ENCODE results near the gene PSAT1. TPM values are rescaled to one million over a fixed set of nuclear protein-coding genes. Genes with fewer than 3 reads are reported as not detected.
"Not testable (repeated sequence)": the region's sequence is repeated elsewhere in the genome, so short reads cannot be mapped to it uniquely, and the experiment has no call there.

The PSAT1 gene
- total and polyA plus RNA-seq, 2 of the 8 experiments (the other 6 are each of a cell fraction or from before 2014, with no cell fraction given): 204 to 341 TPM

GRCh38 chr9:78280982-78281668 is 15.8 kb upstream of the PSAT1 start (continued):
- TF ChIP-seq CHD2 (IDR thresholded peaks at IDR 0.05; ENCODE audit: low read length): no peak
- no peak for TF ChIP-seq TEAD4 (IDR thresholded peaks at IDR 0.05; ENCODE audit: low read depth, low read length)
- TF ChIP-seq ZNF274 (IDR thresholded peaks at IDR 0.05; ENCODE audit: borderline replicate concordance, extremely low read depth, low read length): no peak
- TF ChIP-seq TBP (IDR thresholded peaks at IDR 0.05; ENCODE audit: low read depth, low read length): no peak
- no peak for TF ChIP-seq CTCF (IDR thresholded peaks at IDR 0.05; ENCODE audit: control extremely low read depth in 1 of 3, insufficient read depth in 1 of 3, low read depth in 1 of 3, low read length in 3 of 3)

- H3K4me1 ChIP-seq (replicated peaks in 1 of 4; ENCODE audit: control insufficient read depth in 3 of 4, insufficient read depth in 4 of 4, low read length in 3 of 4); H2AK5ac ChIP-seq (ENCODE audit: low read depth, low read length); H3K9me3 ChIP-seq (ENCODE audit: insufficient read depth in 2 of 2, low read depth in 1 of 2, low read length in 1 of 2); H4K5ac ChIP-seq (ENCODE audit: insufficient read length, low read depth, low read length); H3K23me2 ChIP-seq (ENCODE audit: low read depth, low read length); H3K27me3 ChIP-seq (replicated peaks in 1 of 4; ENCODE audit: control insufficient read depth in 3 of 4, extremely low read depth in 1 of 4, insufficient read depth in 3 of 4, low read length in 3 of 4); H2BK20ac ChIP-seq (ENCODE audit: low read length); H2BK12ac ChIP-seq (ENCODE audit: low read depth, low read length); H4K91ac ChIP-seq (replicated peaks; ENCODE audit: insufficient read length, low read length); H4K20me1 ChIP-seq (replicated peaks in 1 of 2; ENCODE audit: control insufficient read depth in 1 of 2, insufficient read depth in 2 of 2, low read length in 2 of 2); H3K23ac ChIP-seq (ENCODE audit: insufficient read length); H3K18ac ChIP-seq (ENCODE audit: extremely low read depth, low read length); H4K8ac ChIP-seq (ENCODE audit: extremely low read depth, insufficient read depth, low read length); H3K14ac ChIP-seq (ENCODE audit: insufficient read length); H2BK120ac ChIP-seq (replicated peaks; ENCODE audit: low read depth, low read length); H3K36me3 ChIP-seq (ENCODE audit: control insufficient read depth in 2 of 4, insufficient read depth in 4 of 4, low read length in 3 of 4); H3K9ac ChIP-seq (replicated peaks in 1 of 4; ENCODE audit: extremely low read depth in 1 of 4, low read depth in 3 of 4, low read length in 3 of 4); H2AFZ ChIP-seq (ENCODE audit: low read length); DNase-seq (ENCODE audit: low read depth in 1 of 2, low spot score in 2 of 2); FAIRE-seq; H3K4me2 ChIP-seq (ENCODE audit: insufficient read depth in 1 of 2, low read depth in 2 of 2, low read length in 2 of 2); H3K4me3 ChIP-seq (ENCODE audit: extremely low read depth in 1 of 4, insufficient read depth in 2 of 4, low read depth in 3 of 4, low read length in 4 of 4); H2BK5ac ChIP-seq (ENCODE audit: low read depth, low read length); H2BK15ac ChIP-seq (ENCODE audit: low read length); H3K27ac ChIP-seq (ENCODE audit: low read depth, low read length); H3K56ac ChIP-seq (replicated peaks; ENCODE audit: insufficient read length, low read depth, low read length); H3K79me1 ChIP-seq (ENCODE audit: low read depth, low read length); H3K79me2 ChIP-seq (ENCODE audit: control insufficient read depth in 1 of 2, insufficient read depth in 2 of 2, low read length in 2 of 2); H3K4ac ChIP-seq (replicated peaks; ENCODE audit: insufficient read length, low read depth, low read length): not testable (repeated sequence)
- CTCF ChIA-PET (ENCODE audit: partially characterized antibody): interaction anchor here (1.3 to 3.7 kb wide), 4 partner anchors 12 to 32 kb away, joined by 3 to 21 read pairs (median 4); partner anchors contain the start of gene PSAT1
- POLR2A ChIA-PET (ENCODE audit: partially characterized antibody): interaction anchor here (0.6 to 19.2 kb wide), 3 partner anchors 8 to 37 kb away, joined by 3 to 522 read pairs (median 4); partner anchors contain the start of gene PSAT1
- 88% methylated on average over 4 of the region's 4 CpGs; no CpG with 5 or more reads in 1 of the 2 experiments for WGBS, 2 experiments (ENCODE audit: extremely low coverage in 1 of 2, insufficient coverage in 1 of 2, insufficient read length in 1 of 2, insufficient replicate concordance in 2 of 2, low coverage in 1 of 2, low lambda C conversion rate in 2 of 2, missing lambda C conversion rate in 1 of 2)
Measured at GRCh38 chr9:78284181-78284580, 12.7 kb upstream of the PSAT1 start.

All from H1 (cell line).